Kidney tubule cell (primary cell): ENCODE results near the gene SBNO2.
A peak's percentile ranks its signal among the peaks of the same experiment; 100 is the strongest.
"Not testable (repeated sequence)": the region's sequence is repeated elsewhere in the genome, so short reads cannot be mapped to it uniquely, and the experiment has no call there.

ENCODE experiments used
- DNase-seq: peaks from one replicate; pipeline ENCODE4 v3.0.0-alpha.2; 2018; ENCODE audit warnings: low spot score

Gene SBNO2

DNA sequence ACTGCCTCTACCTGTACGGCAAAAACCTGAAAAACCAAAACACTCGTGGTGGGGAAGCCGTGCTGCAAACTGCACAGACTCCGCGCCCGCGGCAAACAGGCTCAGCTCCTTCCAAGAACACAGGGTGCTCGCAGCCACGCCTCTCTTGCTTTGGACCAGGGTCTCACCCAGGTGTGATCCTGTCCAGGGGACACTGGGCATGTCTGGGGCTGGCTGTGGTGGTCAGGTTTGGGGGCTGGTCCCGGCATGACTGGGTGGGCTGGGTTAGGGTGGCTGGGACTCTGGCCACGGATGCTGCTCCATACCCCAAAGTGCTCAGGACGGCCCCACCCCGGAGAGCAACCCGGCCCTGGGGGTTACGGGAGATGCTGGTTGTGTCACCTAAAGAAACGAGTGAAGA, 56.4 kb downstream of the SBNO2 start:
- DNase-seq: no peak

- no peak for DNase-seq
These were observed 57.1 kb downstream of the SBNO2 start for GRCh38 chr19:1116726-1117581.

DNA sequence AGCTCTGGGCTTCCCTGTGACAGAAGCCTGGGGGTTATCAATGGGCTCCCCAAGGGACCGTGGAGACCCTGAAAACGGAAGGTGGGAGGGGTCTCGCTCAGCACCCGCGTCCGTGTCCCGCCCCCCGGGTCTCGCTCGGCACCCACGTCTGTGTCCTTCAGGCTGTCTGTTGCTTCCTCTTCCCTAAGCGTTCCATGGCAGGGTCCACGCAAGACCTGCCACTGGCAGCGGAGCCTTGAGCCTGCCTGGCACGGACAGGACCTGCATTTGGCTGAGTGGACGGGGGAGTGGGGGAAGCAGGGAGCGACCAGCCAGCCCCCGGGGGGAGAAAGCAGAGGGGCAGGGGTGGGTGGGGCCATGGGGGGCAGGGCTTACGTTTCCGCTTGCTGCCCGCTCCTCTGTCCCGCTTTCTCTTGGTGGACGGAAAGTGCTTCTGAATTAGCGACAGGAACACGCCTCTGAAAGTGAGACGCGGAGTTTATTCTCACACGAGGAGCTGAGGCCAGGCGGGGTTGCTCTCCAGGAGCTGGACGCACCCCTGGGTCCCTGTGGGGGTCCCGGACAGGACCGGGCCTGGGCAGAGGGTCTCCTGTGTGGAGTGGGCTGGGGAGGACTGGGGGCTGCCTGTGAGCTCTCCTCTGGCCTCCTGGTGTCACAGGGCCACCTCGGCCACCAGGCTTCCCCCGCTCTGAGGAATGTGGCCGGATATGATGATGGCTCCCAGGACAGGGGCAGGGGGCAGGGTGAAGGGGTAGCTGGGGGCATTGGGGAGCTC, 58.2 kb downstream of the SBNO2 start:
- DNase-seq: no peak

GRCh38 chr19:1114728-1115127, 59.3 kb downstream of the SBNO2 start:
- not testable (repeated sequence) for DNase-seq

DNA sequence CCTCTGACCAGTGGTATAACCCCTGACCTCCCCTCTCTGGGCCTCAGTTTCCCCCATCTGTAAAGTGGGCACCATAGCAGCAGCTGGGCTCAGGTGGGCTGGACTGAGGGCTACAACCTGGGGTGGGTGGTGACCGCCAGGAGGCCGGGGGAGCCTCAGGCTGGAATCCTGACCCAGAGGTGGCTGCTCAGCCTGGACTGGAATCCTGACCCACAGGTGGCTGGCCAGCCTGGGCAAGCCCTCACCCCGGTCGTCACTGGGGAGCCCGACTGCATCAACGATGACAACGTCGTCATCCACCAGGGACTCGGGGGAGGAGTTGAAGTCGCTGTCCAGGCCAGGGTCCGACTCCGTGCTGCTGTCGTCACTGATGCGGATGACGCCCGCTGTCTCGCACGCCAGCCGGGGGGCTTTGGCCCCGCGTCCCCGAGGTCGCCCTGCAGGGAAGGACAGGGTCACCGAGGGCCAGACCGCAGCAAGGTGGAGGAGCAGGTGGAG, 60.0 kb downstream of the SBNO2 start:
- DNase-seq: no peak

DNA sequence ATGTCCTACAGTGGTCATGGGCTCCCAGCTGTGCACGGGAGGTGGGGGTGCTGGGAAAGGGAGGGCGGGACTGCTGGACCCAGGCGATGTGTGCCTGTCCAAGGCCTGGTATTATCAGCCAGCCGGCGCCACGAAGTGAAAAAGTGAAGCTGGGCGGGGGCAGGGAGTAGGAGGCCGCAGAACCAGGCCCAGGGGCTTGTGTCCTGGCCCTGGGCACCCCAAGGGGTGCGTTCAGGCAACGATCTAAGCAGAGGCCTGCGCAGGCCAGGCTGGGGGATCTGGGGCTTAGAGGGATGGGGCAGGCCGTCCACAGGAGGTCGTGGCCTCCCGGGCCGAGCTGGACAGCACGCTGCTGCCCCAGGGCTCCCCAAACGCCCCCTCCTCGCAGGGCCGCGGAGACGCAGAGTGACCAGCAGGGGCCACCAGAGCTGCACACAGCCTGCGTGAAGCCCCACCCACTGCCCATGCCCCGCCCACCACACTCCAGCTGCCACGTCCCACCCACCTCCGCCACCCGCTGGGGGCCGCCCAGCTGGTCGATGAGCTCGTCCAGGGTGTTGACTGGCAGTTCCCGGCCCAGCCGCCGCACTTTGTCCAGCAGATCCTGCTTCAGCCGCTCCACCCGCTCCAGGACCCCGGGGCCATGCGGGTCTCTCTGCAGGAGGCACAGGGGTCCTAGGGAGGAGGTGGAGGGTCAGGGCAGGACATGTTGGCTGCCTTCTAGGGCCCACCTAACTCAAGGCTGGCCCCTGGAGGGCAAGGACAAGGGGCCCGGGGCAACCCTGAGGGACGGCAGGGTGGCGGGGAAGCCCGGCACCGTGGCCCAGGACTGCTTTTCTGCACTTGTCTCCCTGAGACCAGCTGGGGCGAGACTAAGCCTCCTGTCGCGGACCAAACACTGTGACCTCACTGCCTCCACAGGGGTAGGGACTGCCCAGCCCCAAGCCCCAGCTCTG, 60.8 kb downstream of the SBNO2 start:
- peak; percentile 86 for DNase-seq

DNA sequence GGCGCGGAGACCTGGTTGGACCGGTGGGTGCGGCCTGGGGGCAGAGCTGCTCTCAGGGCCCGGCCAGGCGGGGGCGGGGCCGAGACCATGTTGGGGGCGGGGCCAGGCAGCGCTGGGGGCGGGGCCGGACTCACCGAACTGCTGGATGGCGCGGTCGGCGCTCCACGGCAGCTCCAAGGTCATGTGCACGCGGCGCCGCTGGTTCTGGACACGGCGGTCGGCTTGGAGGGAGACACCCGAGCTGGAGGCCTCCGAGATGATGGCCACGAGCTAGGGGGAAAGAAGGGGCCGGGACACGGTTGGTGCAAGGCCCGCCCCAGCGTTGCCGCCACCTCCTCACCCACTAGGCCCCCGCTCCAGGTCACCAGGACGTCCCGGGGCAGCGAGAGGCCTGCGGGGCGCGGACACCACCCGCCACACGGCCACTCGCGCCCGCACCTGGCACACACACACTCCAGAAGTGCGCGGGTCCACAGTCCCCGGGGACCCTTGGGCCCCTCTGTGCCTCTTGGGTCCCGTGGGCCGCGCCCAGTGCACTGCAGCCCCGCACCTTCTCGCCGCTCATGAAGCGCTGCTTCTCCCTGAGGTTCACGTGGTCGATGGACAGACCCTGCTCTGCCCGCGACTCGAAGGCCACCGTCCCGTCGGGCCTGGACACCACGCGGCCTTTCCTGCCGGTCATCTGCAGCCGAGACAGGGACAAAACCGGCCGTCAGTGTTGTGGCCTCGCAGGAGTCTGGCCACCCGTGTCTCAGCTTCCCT, 61.6 kb downstream of the SBNO2 start:
- no peak for DNase-seq

DNA sequence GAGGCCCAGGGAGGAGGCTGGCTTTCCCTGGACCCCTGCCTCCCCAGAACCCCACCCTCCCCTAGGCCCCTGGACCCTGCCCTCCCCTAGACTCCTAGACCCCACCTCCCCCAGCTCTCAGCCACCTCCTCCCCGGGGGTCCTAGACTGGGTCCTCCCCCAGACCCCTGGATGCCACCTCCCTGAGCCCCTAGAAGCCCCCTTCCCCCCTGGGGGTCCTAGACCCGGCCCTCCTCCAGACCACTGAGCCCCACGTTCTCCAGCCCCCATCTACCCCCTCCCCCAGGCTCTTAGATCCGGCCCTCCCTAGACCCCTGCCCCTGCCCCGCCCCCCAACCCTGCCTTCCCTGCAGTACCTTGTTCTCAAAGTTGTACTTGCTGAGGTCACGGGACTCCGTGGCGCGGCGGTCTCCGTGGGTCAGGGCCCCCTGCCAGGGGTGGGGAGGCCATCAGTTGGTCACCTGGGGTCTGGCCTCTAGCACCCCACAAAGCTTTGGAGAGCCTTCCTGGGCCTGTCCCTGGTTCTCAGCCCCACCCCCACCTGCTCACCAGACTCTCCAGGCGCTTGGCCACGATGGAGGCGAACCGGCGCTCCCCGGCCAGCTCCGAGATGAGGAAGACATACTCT, 62.3 kb downstream of the SBNO2 start:
- no peak for DNase-seq

GRCh38 chr19:1110809-1111640, 63.0 kb downstream of the SBNO2 start:
- DNase-seq: no peak

GRCh38 chr19:1109697-1110671, 64.1 kb downstream of the SBNO2 start:
- DNase-seq: no peak

- no peak for DNase-seq
These were observed 65.0 kb downstream of the SBNO2 start for GRCh38 chr19:1109032-1109551.

GRCh38 chr19:1108291-1109031, 65.6 kb downstream of the SBNO2 start:
- no peak for DNase-seq

DNA sequence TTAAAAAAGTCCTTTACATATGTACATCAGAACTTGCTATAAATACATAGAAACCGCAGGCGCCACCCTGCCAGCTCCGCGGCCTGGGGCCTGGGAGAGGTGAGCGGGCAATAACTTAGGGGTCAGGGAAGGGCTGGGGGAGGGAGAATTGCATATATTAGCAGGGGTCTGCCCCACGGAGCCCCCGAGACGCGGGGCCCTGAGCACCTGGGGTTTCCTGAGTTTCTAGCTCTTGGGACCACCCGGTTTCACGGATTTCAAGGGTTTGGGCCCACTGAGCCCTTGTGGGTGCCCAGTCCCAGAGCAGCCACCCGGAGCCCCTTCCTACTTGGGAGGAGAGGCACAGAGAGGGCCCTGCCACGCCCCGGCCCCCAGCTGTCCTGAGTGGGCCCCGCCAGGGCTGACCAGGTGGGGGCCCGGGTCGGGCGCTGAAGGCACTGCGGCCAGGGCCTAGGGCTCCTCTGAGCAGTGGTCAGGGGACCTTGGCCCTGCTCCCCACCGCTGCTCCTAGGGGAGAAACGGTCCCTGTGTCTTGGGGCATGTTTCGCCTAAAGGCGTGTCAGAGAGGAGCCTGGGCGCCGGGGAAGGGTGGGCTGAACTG, 66.3 kb downstream of the SBNO2 start:
- DNase-seq: no peak

- peak; percentile 71 for DNase-seq
These were observed 67.0 kb downstream of the SBNO2 start for GRCh38 chr19:1106841-1107660.

GRCh38 chr19:1105873-1106840, 67.9 kb downstream of the SBNO2 start:
- no peak for DNase-seq
